Common myeloid progenitor, CD34-positive (primary cell): ENCODE data around the gene ARHGEF28.

Experiments used
- CTCF ChIA-PET: fragments of 350-600 bp; sonication (Branson Sonifier 250); formaldehyde crosslinking; loops from one replicate; lab custom pipeline; 2021; ENCODE audit warnings: antibody characterized with exemption; lab: Charles Lee
- POLR2A ChIA-PET: fragments of 350-600 bp; sonication (Branson Sonifier 250); formaldehyde crosslinking; loops from one replicate; lab custom pipeline; 2021; ENCODE audit warnings: antibody characterized with exemption; lab: Charles Lee
- DNase-seq, 3 donors: peaks; one replicate each; pipeline versions ENCODE4 v3.0.0 to v3.0.0-alpha.2; 2013
- H3K27ac ChIP-seq, 2 experiments: 1 replicate in 1 of 2; 2 replicates in 1 of 2; pipeline ENCODE4 v1.7.0; 2013; ENCODE audit warnings: inconsistent platforms in 2 of 2, low read length in 2 of 2, mild to moderate bottlenecking in 2 of 2, low read depth in 1 of 2, moderate library complexity in 1 of 2; ENCODE audit not compliant: severe bottlenecking in 2 of 2, insufficient read depth in 1 of 2, poor library complexity in 1 of 2
- H3K27me3 ChIP-seq, 5 experiments: replicated peaks in 2 of 5; 1 replicate in 3 of 5; 2 replicates in 2 of 5; pipeline versions ENCODE4 v1.6.1 to v1.7.0; 2013; ENCODE audit warnings: low read length in 4 of 5, mild to moderate bottlenecking in 2 of 5, moderate library complexity in 2 of 5, inconsistent platforms in 1 of 5; ENCODE audit not compliant: insufficient read depth in 5 of 5, control insufficient read depth in 4 of 5
- H3K36me3 ChIP-seq, 4 experiments: 1 replicate in 2 of 4; 2 replicates in 2 of 4; pipeline versions ENCODE4 v1.6.1 to v1.7.0; 2013; ENCODE audit warnings: low read length in 3 of 4, control low read depth in 1 of 4, mild to moderate bottlenecking in 1 of 4; ENCODE audit not compliant: control insufficient read depth in 4 of 4, insufficient read depth in 4 of 4
- H3K4me1 ChIP-seq, 4 experiments: 1 replicate in 3 of 4; 2 replicates in 1 of 4; pipeline versions ENCODE4 v1.6.1 to v1.7.1; 2013; ENCODE audit warnings: low read length in 3 of 4, mild to moderate bottlenecking in 3 of 4, control low read depth in 1 of 4, inconsistent platforms in 1 of 4, moderate library complexity in 1 of 4; ENCODE audit not compliant: control insufficient read depth in 4 of 4, insufficient read depth in 4 of 4; ENCODE audit errors: control extremely low read depth in 1 of 4
- H3K4me3 ChIP-seq, 7 experiments: 1 replicate in 4 of 7; 2 replicates in 3 of 7; pipeline versions ENCODE4 v1.5.1 to v1.7.0; 2013; ENCODE audit warnings: mild to moderate bottlenecking in 7 of 7, low read length in 6 of 7, moderate library complexity in 6 of 7, inconsistent platforms in 2 of 7, low read depth in 2 of 7, control low read depth in 1 of 7; ENCODE audit not compliant: insufficient read depth in 4 of 7, control insufficient read depth in 1 of 7; ENCODE audit errors: extremely low read depth in 1 of 7
- H3K9me3 ChIP-seq, 5 experiments: 1 replicate in 4 of 5; 2 replicates in 1 of 5; pipeline versions ENCODE4 v1.6.1 to v1.7.1; 2013; ENCODE audit warnings: low read length in 4 of 5, mild to moderate bottlenecking in 2 of 5, inconsistent platforms in 1 of 5, low read depth in 1 of 5, moderate library complexity in 1 of 5; ENCODE audit not compliant: control insufficient read depth in 4 of 5, insufficient read depth in 2 of 5; ENCODE audit errors: control extremely low read depth in 1 of 5
- WGBS: methylation state at CpG from one replicate; pipeline ENCODE4 v1.1.5; 2013; ENCODE audit not compliant: insufficient coverage; 5-methylcytosine and 5-hydroxymethylcytosine counted together

ARHGEF28 gene

DNA sequence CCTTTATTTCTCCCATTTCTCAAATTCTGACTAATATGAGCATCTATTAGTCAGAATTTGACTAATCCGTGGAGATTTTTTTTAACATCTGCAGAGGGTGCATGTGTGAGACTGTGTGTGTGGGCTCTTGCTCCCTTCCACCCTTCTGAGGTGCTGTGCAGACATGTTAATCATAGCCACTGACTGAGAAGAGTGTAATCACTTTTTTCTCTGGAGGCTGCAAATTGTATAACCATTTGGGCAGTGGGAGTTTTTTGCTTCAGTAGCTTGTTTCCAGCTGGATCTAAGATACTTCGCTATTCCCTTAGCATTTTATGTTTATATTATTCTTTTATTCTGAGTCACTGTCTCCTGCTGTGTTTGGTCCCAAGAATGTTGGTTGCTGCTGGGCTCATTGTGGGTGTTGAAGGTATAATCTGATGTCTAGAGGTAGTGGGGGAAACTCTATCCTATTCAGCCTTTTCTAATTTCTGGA, 66.2 kb downstream of the ARHGEF28 start:
- Histone ChIP-seq H3K9me3 (no peaks in the 10 kb centered on the region), H3K4me1 (peaks cover 0 to 8% (median 5%) of the 10 kb centered on the region in 4 experiments), H3K4me3 (no peak overlapping the region), H3K27ac (no peak overlapping the region), H3K36me3 (no peaks in the 10 kb centered on the region), H3K27me3 (no peaks in the 10 kb centered on the region)
- WGBS, result 86% methylated on average over 1 of the region's 2 CpGs
- DNase-seq, result no peak
- CTCF ChIA-PET, result interaction anchor here (0.9 to 5.7 kb wide), 12 partner anchors 13 to 105 kb away, joined by 3 to 50 read pairs (median 8); no protein-coding TSS in a partner anchor
- POLR2A ChIA-PET, result no interaction called here

DNA sequence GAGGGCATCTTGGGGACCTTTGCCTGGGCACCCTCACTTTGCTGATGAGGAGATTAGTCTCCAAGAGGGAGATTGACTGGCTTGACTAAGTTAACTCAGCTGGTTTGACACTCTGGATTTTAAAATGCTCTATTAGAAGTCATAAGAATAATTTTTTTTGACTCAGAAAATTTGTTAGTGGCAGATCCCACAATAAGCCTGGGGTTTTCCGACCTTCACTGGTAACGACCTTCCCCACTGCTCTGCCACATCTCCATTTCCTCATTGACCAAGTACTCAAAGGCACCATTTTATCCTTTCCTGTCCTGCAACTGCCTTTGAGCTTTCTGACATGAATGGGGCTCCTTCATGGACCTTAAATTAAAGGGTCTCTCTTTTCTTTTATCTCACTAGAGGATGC, 67.0 kb downstream of the ARHGEF28 start:
- H3K36me3 ChIP-seq, result no peaks in the 10 kb centered on the region
- 100% methylated on average over 1 of the region's 2 CpGs for WGBS

DNA sequence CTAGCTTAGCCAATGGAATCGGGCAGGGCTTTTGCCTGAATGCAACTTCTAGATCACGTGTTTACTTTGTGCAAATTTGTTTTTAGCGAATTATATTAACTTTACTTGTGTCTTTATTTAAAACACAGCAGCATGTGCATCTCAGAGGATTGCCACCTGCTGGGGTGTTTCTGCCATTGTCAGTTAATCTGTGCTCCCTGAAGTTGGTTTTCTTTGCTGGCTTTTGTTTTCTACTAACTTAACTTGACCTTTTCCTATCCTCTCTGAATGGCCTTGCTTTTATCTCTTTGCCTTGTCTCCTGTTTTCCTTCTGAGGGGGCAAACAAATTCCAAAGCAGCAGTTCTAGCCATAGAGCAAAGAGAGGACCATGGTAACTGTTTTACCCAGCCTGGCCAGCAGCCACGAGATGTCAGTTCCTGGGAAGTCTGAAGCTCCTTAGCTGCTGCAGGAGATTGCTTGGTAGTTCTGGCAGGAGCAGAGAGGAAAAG, 67.6 kb downstream of the ARHGEF28 start:
- Histone ChIP-seq H3K4me3 (no peak overlapping the region), H3K27me3 (no peaks in the 10 kb centered on the region), H3K9me3 (no peaks in the 10 kb centered on the region), H3K36me3 (no peaks in the 10 kb centered on the region), H3K27ac (no peak overlapping the region), H3K4me1 (peaks cover 0 to 8% (median 5%) of the 10 kb centered on the region in 4 experiments)
- 83% methylated on average over 1 of the region's 4 CpGs for WGBS
- ChIA-PET POLR2A (no interaction called here), CTCF (interaction anchor here (0.5 to 5.7 kb wide), 22 partner anchors 9 to 245 kb away, joined by 3 to 50 read pairs (median 5); partner anchors contain the start of gene FOXD1)
- DNase-seq, result peak; percentile 36 to 61 (median 54)

More for the DNA sequence above, 67.0 kb downstream of the ARHGEF28 start:
- ChIA-PET POLR2A (no interaction called here), CTCF (interaction anchor here (0.7 to 5.7 kb wide), 21 partner anchors 9 to 130 kb away, joined by 3 to 50 read pairs (median 5); no protein-coding TSS in a partner anchor)
- peaks cover 0 to 8% (median 5%) of the 10 kb centered on the region in 4 experiments for H3K4me1 ChIP-seq
- no peak overlapping the region for H3K4me3 ChIP-seq
- H3K27me3 ChIP-seq, result no peaks in the 10 kb centered on the region
- no peak for DNase-seq
- H3K27ac ChIP-seq, result no peak overlapping the region
- no peaks in the 10 kb centered on the region for H3K9me3 ChIP-seq

DNA sequence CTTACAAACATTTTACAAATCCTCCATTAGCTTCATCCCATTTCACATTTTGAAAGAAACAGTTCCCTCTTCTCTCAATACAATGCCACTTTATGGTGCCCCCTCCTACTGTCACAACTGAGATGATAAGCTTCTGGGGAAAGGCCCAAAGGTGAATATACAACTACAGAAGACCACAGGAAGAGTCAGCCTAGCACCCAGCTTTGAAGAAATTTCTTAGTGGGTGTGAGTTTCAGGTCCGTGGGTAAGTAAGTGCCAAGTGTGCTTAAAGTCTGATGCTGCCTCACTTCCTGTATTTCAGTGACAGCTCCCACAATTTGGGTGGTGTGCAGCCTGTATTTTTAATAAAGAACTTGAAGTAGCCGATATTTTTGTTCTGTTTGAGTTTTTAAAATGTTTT, 68.1 kb downstream of the ARHGEF28 start:
- H3K27ac ChIP-seq, result no peak overlapping the region

DNA sequence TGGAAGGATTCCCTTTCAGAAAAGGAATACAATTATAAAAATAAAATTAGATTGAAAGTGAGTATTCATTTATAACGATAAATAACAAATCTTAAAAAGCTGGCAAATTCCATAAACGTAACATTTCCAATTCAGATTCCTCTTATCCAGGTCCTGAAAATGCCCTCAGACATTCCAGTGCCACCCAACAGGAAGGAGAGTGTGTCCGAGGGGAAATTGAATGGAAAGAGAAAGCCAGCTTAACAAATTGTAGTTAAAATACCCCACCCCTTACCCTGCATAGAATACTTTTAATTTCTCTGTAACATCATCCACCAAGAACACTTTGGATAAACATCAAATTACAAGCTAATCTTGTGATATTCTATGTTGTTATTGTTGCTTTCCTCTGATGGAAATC, 72.0 kb downstream of the ARHGEF28 start:
- ChIA-PET POLR2A (interaction anchor here (0.7 kb wide), 1 partner anchor 9 kb away, joined by 3 read pairs; no protein-coding TSS in a partner anchor), CTCF (interaction anchor here (0.7 to 1.0 kb wide), 2 partner anchors 106 to 108 kb away, joined by 3 to 6 read pairs; no protein-coding TSS in a partner anchor)

More for the DNA sequence above, 68.1 kb downstream of the ARHGEF28 start:
- DNase-seq, result peak in 2 of 3 donors; percentile 29 to 48
- peak overlapping the region in 2 of 7 experiments; percentile 21 to 30 for H3K4me3 ChIP-seq
- no peaks in the 10 kb centered on the region for H3K36me3 ChIP-seq
- no peaks in the 10 kb centered on the region for H3K27me3 ChIP-seq
- no peaks in the 10 kb centered on the region for H3K9me3 ChIP-seq
- peaks cover 0 to 8% (median 5%) of the 10 kb centered on the region in 4 experiments for H3K4me1 ChIP-seq
- WGBS, result 0% methylated on average over 1 of the region's 2 CpGs
- ChIA-PET POLR2A (no interaction called here), CTCF (interaction anchor here (0.5 to 5.7 kb wide), 13 partner anchors 13 to 245 kb away, joined by 3 to 50 read pairs (median 6); partner anchors contain the start of gene FOXD1)

DNA sequence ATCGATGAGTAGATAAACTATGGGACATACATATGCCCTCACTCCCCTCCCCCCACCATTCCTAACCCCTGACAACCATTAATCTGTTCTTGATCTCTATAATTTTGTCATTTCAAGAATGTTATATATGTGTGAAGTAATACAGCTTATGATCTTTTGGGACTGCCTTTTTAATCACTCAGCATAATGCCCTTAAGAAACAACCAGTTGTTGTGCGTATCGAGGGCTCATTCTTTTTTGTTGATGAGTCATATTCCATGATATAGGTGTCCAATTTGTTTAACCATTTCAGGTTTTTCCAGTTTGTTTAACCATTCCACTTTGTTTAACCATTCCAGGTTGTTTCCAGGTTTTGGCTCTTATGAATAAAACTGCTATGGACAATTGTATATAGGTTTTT, 75.6 kb downstream of the ARHGEF28 start:
- H3K27ac ChIP-seq, result no peak overlapping the region
- H3K4me1 ChIP-seq, result no peaks in the 10 kb centered on the region
- no peak overlapping the region for H3K4me3 ChIP-seq
- H3K9me3 ChIP-seq, result no peaks in the 10 kb centered on the region
- no peaks in the 10 kb centered on the region for H3K36me3 ChIP-seq
- no CpG with 5 or more reads among the region's 3 CpGs for WGBS
- no peak for DNase-seq
- ChIA-PET CTCF (no interaction called here), POLR2A (no interaction called here)
- H3K27me3 ChIP-seq, result no peaks in the 10 kb centered on the region

More for the DNA sequence above, 72.0 kb downstream of the ARHGEF28 start:
- Histone ChIP-seq H3K9me3 (no peaks in the 10 kb centered on the region), H3K27ac (no peak overlapping the region), H3K4me3 (no peak overlapping the region), H3K27me3 (no peaks in the 10 kb centered on the region), H3K36me3 (no peaks in the 10 kb centered on the region), H3K4me1 (peaks cover 0 to 8% (median 5%) of the 10 kb centered on the region in 4 experiments)
- WGBS, result no CpG with 5 or more reads among the region's 3 CpGs
- no peak for DNase-seq

DNA sequence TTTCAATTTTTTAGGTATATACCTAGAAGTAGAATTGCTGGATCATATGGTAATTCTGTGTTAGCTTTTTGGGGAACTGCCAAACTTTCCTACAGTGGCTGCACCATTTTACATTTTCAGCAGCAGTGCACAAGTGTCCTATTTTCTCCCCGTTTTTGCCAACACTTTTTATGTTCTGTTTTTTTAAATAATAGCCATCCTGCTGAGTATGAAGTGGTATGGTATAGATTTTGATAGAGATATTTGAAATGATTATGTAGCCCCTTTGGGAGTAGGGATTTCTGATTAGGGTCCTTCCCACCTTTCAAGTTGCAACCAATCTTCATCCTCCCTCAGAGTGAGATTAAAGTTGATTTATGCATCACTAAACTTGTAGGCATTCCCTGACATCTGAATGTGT, 76.5 kb downstream of the ARHGEF28 start:
- H3K9me3 ChIP-seq, result no peaks in the 10 kb centered on the region
- ChIA-PET POLR2A (no interaction called here), CTCF (no interaction called here)
- no peak overlapping the region for H3K4me3 ChIP-seq
- no CpG with 5 or more reads among the region's 1 CpG for WGBS
- no peak for DNase-seq
- H3K27me3 ChIP-seq, result no peaks in the 10 kb centered on the region
- H3K4me1 ChIP-seq, result no peaks in the 10 kb centered on the region
- H3K27ac ChIP-seq, result no peak overlapping the region
- H3K36me3 ChIP-seq, result no peaks in the 10 kb centered on the region
